ENCODE measurements around the gene VTI1A. TPM values are rescaled to one million over a fixed set of nuclear protein-coding genes. Genes with fewer than 3 reads are reported as not detected.

The VTI1A gene
- total RNA-seq, 1 donor from 2014 or later: 34.6 TPM

GRCh38 chr10:112793202-112793921 is 346.3 kb downstream of the VTI1A start:
- TF ChIP-seq CTCF (IDR thresholded peaks at IDR 0.05; ENCODE audit: unreplicated experiment): no peak
- H3K4me1 Mint-ChIP-seq: peaks cover 36% of the 10 kb centered on the region
- H3K9me3 Mint-ChIP-seq: peaks cover 23% of the 10 kb centered on the region
- H3K27me3 Mint-ChIP-seq (ENCODE audit: low read depth): no peaks in the 10 kb centered on the region
- no peak overlapping the region for H3K4me3 Mint-ChIP-seq
- peaks cover 15% of the 10 kb centered on the region for H3K36me3 Mint-ChIP-seq
- DNase-seq (ENCODE audit: low spot score in 2 of 2, unreplicated experiment in 2 of 2): peak in 1 of 2 experiments; percentile 7
- peak overlapping the region; percentile 52 for H3K27ac Mint-ChIP-seq

GRCh38 chr10:112794201-112794600 is 347.2 kb downstream of the VTI1A start:
- H3K9me3 Mint-ChIP-seq: peaks cover 15% of the 10 kb centered on the region
- no peak for TF ChIP-seq CTCF (IDR thresholded peaks at IDR 0.05; ENCODE audit: unreplicated experiment)
- H3K27ac Mint-ChIP-seq: no peak overlapping the region
- H3K4me1 Mint-ChIP-seq: peaks cover 36% of the 10 kb centered on the region
- H3K36me3 Mint-ChIP-seq: peaks cover 13% of the 10 kb centered on the region
- H3K27me3 Mint-ChIP-seq (ENCODE audit: low read depth): no peaks in the 10 kb centered on the region
- DNase-seq (ENCODE audit: low spot score in 2 of 2, unreplicated experiment in 2 of 2): no peak
- H3K4me3 Mint-ChIP-seq: no peak overlapping the region

DNA sequence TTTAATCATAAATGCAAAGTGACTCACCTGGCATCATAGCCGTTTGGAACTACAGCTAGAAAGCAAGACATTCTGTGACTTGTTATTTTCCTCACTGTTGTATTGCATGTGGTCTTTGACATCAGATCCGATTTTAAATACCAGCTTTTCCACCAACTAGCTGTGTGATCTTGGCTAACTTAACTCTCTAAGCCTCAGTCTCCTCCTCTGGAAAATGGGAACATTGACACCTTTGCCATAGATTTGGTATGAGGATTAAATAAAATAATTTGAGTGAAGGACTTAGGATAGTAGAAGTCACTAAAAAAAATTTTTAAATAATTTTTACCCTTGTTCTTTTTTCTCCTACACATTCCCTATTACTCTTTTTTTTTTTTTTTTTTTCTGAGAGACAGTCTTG is 348.1 kb downstream of the VTI1A start:
- DNase-seq (ENCODE audit: low spot score in 2 of 2, unreplicated experiment in 2 of 2): no peak
- TF ChIP-seq CTCF (IDR thresholded peaks at IDR 0.05; ENCODE audit: unreplicated experiment): no peak
- H3K27ac Mint-ChIP-seq: no peak overlapping the region
- H3K4me3 Mint-ChIP-seq: no peak overlapping the region
- peaks cover 4% of the 10 kb centered on the region for H3K36me3 Mint-ChIP-seq
- no peaks in the 10 kb centered on the region for H3K27me3 Mint-ChIP-seq (ENCODE audit: low read depth)
- H3K9me3 Mint-ChIP-seq: peaks cover 6% of the 10 kb centered on the region
- peaks cover 43% of the 10 kb centered on the region for H3K4me1 Mint-ChIP-seq

GRCh38 chr10:112797197-112797596 is 350.2 kb downstream of the VTI1A start:
- H3K4me1 Mint-ChIP-seq: peaks cover 36% of the 10 kb centered on the region
- no peaks in the 10 kb centered on the region for H3K27me3 Mint-ChIP-seq (ENCODE audit: low read depth)
- H3K27ac Mint-ChIP-seq: no peak overlapping the region
- H3K4me3 Mint-ChIP-seq: no peak overlapping the region
- TF ChIP-seq CTCF (IDR thresholded peaks at IDR 0.05; ENCODE audit: unreplicated experiment): no peak
- H3K36me3 Mint-ChIP-seq: no peaks in the 10 kb centered on the region
- peak in 1 of 2 experiments; percentile 22 for DNase-seq (ENCODE audit: low spot score in 2 of 2, unreplicated experiment in 2 of 2)
- H3K9me3 Mint-ChIP-seq: no peaks in the 10 kb centered on the region

DNA sequence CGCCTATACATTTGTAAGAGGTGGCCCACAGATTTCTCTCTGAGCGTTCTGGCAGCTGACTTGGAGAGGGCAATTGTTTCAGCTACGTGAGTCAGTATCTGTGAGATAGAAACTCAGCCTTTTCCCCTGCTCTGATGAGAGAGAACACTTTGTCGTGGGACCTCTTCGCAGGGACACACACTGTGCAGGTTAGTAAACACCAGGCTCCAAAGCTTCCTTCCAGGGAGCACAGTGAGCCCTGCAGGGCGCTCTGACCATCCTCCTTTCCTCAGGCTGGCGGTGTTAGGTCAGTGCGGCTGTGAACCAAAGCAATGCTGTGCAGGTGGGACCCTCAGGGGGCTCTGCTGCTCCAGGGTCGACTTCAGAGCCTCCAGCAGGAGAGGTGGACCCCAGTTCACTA is 350.8 kb downstream of the VTI1A start:
- Mint-ChIP-seq H3K27ac (no peak overlapping the region), H3K27me3 (ENCODE audit: low read depth) (no peaks in the 10 kb centered on the region), H3K4me3 (no peak overlapping the region), H3K4me1 (peaks cover 33% of the 10 kb centered on the region), H3K9me3 (no peaks in the 10 kb centered on the region), H3K36me3 (no peaks in the 10 kb centered on the region)
- no peak for TF ChIP-seq CTCF (IDR thresholded peaks at IDR 0.05; ENCODE audit: unreplicated experiment)
- peak in 1 of 2 experiments; percentile 13 for DNase-seq (ENCODE audit: low spot score in 2 of 2, unreplicated experiment in 2 of 2)
